ENCODE results near the gene TRABD2B. TPM values are rescaled to one million over a fixed set of nuclear protein-coding genes. Genes with fewer than 3 reads are reported as not detected.

TRABD2B gene
- total RNA-seq, 1 experiment from 2014 or later = 0.36 TPM

- H3K36me3 Mint-ChIP-seq (ENCODE audit: insufficient read depth, unreplicated experiment) = no peaks in the 10 kb centered on the region
- ChIA-PET CTCF (no interaction called here), POLR2A (no interaction called here)
- intact Hi-C loops (cut with micrococcal nuclease; ENCODE audit: unreplicated experiment) = no loop called here
- no peak for DNase-seq
- no peaks in the 10 kb centered on the region for H3K9me3 ChIP-seq
- H3K4me3 ChIP-seq (ENCODE audit: low read depth, low read length) = no peak overlapping the region
- no peak overlapping the region for H3K27ac Mint-ChIP-seq (ENCODE audit: unreplicated experiment)
- H3K4me1 Mint-ChIP-seq (ENCODE audit: low read depth, unreplicated experiment) = no peaks in the 10 kb centered on the region
- no peak overlapping the region for H3K4me3 Mint-ChIP-seq (ENCODE audit: unreplicated experiment)
- no peaks in the 10 kb centered on the region for H3K9me3 Mint-ChIP-seq (ENCODE audit: unreplicated experiment)
- no peaks in the 10 kb centered on the region; the same call in 1 of the 2 replicates for H3K4me1 ChIP-seq
- peaks cover 2% of the 10 kb centered on the region for H3K27me3 Mint-ChIP-seq (ENCODE audit: insufficient read depth, unreplicated experiment)
- no peaks in the 10 kb centered on the region for H3K36me3 ChIP-seq (ENCODE audit: control insufficient read depth, insufficient read depth, low read length)
- H3K27me3 ChIP-seq (replicated peaks; ENCODE audit: control insufficient read depth, insufficient read depth, low read length) = no peaks in the 10 kb centered on the region
- TF ChIP-seq CTCF (IDR thresholded peaks at IDR 0.05; ENCODE audit: insufficient read depth in 1 of 2, low read depth in 1 of 2, low read length in 1 of 2, severe bottlenecking in 1 of 2, unreplicated experiment in 1 of 2) = no peak
- no TSS peak for BruUV-seq (replicated peaks)
Measured at GRCh38 chr1:48019714-48020315, 22.6 kb upstream of the TRABD2B start.

- H3K4me3 ChIP-seq (ENCODE audit: low read depth, low read length) = no peak overlapping the region
- no peaks in the 10 kb centered on the region for H3K36me3 Mint-ChIP-seq (ENCODE audit: insufficient read depth, unreplicated experiment)
- H3K4me3 Mint-ChIP-seq (ENCODE audit: unreplicated experiment) = no peak overlapping the region
- no TSS peak for BruUV-seq (replicated peaks)
- no peaks in the 10 kb centered on the region; the same call in 1 of the 2 replicates for H3K4me1 ChIP-seq
- DNase-seq = no peak
- intact Hi-C loops (cut with micrococcal nuclease; ENCODE audit: unreplicated experiment) = no loop called here
- H3K36me3 ChIP-seq (ENCODE audit: control insufficient read depth, insufficient read depth, low read length) = no peaks in the 10 kb centered on the region
- H3K4me1 Mint-ChIP-seq (ENCODE audit: low read depth, unreplicated experiment) = no peaks in the 10 kb centered on the region
- H3K9me3 Mint-ChIP-seq (ENCODE audit: unreplicated experiment) = no peaks in the 10 kb centered on the region
- CTCF ChIA-PET = no interaction called here
- H3K9me3 ChIP-seq = no peaks in the 10 kb centered on the region
- no peak for TF ChIP-seq CTCF (IDR thresholded peaks at IDR 0.05; ENCODE audit: insufficient read depth in 1 of 2, low read depth in 1 of 2, low read length in 1 of 2, severe bottlenecking in 1 of 2, unreplicated experiment in 1 of 2)
- no peaks in the 10 kb centered on the region for H3K27me3 ChIP-seq (replicated peaks; ENCODE audit: control insufficient read depth, insufficient read depth, low read length)
- POLR2A ChIA-PET = no interaction called here
- no peak overlapping the region for H3K27ac Mint-ChIP-seq (ENCODE audit: unreplicated experiment)
- peaks cover 6% of the 10 kb centered on the region for H3K27me3 Mint-ChIP-seq (ENCODE audit: insufficient read depth, unreplicated experiment)
Measured at GRCh38 chr1:48018799-48019198, 21.6 kb upstream of the TRABD2B start.

- Mint-ChIP-seq H3K9me3 (ENCODE audit: unreplicated experiment) (no peaks in the 10 kb centered on the region), H3K4me3 (ENCODE audit: unreplicated experiment) (no peak overlapping the region), H3K27me3 (ENCODE audit: insufficient read depth, unreplicated experiment) (peaks cover 6% of the 10 kb centered on the region), H3K4me1 (ENCODE audit: low read depth, unreplicated experiment) (no peaks in the 10 kb centered on the region), H3K36me3 (ENCODE audit: insufficient read depth, unreplicated experiment) (no peaks in the 10 kb centered on the region), H3K27ac (ENCODE audit: unreplicated experiment) (no peak overlapping the region)
- Histone ChIP-seq H3K4me3 (ENCODE audit: low read depth, low read length) (no peak overlapping the region), H3K27me3 (replicated peaks; ENCODE audit: control insufficient read depth, insufficient read depth, low read length) (no peaks in the 10 kb centered on the region), H3K36me3 (ENCODE audit: control insufficient read depth, insufficient read depth, low read length) (no peaks in the 10 kb centered on the region), H3K9me3 (no peaks in the 10 kb centered on the region), H3K4me1 (no peaks in the 10 kb centered on the region; the same call in 1 of the 2 replicates)
- TF ChIP-seq CTCF (IDR thresholded peaks at IDR 0.05; ENCODE audit: insufficient read depth in 1 of 2, low read depth in 1 of 2, low read length in 1 of 2, severe bottlenecking in 1 of 2, unreplicated experiment in 1 of 2) = no peak
- ChIA-PET POLR2A (no interaction called here), CTCF (no interaction called here)
- intact Hi-C loops (cut with micrococcal nuclease; ENCODE audit: unreplicated experiment) = no loop called here
- no peak for DNase-seq
- BruUV-seq (replicated peaks) = no TSS peak
Measured at GRCh38 chr1:48017716-48018115, 20.5 kb upstream of the TRABD2B start.
